ENCODE data around the gene BRI3BP.
"Not testable (repeated sequence)": the region's sequence is repeated elsewhere in the genome, so short reads cannot be mapped to it uniquely, and the experiment has no call there.

The BRI3BP gene

GRCh38 chr12:125023065-125023464 lies 29.6 kb downstream of the BRI3BP start:
- TF ChIP-seq CTCF (conservative IDR thresholded peaks at IDR 0.05) (no peak), ZFX (IDR thresholded peaks at IDR 0.05) (no peak)
- no peak overlapping the region for H3K27ac ChIP-seq

- TF ChIP-seq CTCF (conservative IDR thresholded peaks at IDR 0.05) (no peak), ZFX (IDR thresholded peaks at IDR 0.05) (no peak)
Observed at GRCh38 chr12:125024949-125025563, 31.6 kb downstream of the BRI3BP start.

GRCh38 chr12:125025606-125026235 lies 32.3 kb downstream of the BRI3BP start:
- no peak overlapping the region for H3K27ac ChIP-seq

More at GRCh38 chr12:125024949-125025563, 31.6 kb downstream of the BRI3BP start:
- H3K27ac ChIP-seq, result no peak overlapping the region

GRCh38 chr12:125028106-125028505 lies 34.7 kb downstream of the BRI3BP start:
- H3K27ac ChIP-seq, result no peak overlapping the region

More at GRCh38 chr12:125025606-125026235, 32.3 kb downstream of the BRI3BP start:
- TF ChIP-seq ZFX (IDR thresholded peaks at IDR 0.05) (no peak), CTCF (conservative IDR thresholded peaks at IDR 0.05) (no peak)

GRCh38 chr12:125029761-125030358 lies 36.4 kb downstream of the BRI3BP start:
- H3K27ac ChIP-seq, result no peak overlapping the region
- TF ChIP-seq CTCF (conservative IDR thresholded peaks at IDR 0.05) (no peak), ZFX (IDR thresholded peaks at IDR 0.05) (no peak)

More at GRCh38 chr12:125028106-125028505, 34.7 kb downstream of the BRI3BP start:
- TF ChIP-seq ZFX (IDR thresholded peaks at IDR 0.05), result no peak
- TF ChIP-seq CTCF (conservative IDR thresholded peaks at IDR 0.05), result no peak

GRCh38 chr12:125031471-125031870 lies 38.0 kb downstream of the BRI3BP start:
- H3K27ac ChIP-seq, result not testable (repeated sequence)

- H3K27ac ChIP-seq, result peak overlapping the region; percentile 4; the same call in 1 of the 2 replicates
- TF ChIP-seq CTCF (conservative IDR thresholded peaks at IDR 0.05), result no peak
- TF ChIP-seq ZFX (IDR thresholded peaks at IDR 0.05), result no peak
Observed at GRCh38 chr12:125032466-125033152, 39.2 kb downstream of the BRI3BP start.
